WERI-Rb-1 (cell line): ENCODE measurements around the gene GHITM.
"Not testable (repeated sequence)": the region's sequence is repeated elsewhere in the genome, so short reads cannot be mapped to it uniquely, and the experiment has no call there.

Experiments
- DNase-seq: peaks from one replicate; pipeline ENCODE4 v3.0.0-alpha.2; 2020
- H3K27ac ChIP-seq: fragments of 250-450 bp; sonication (Bioruptor Pico); 2 replicates; pipeline ENCODE4 v1.5.1; 2020; ENCODE audit warnings: mild to moderate bottlenecking, moderate library complexity
- H3K27me3 ChIP-seq: fragments of 250-450 bp; sonication (Bioruptor Pico); 2 replicates; pipeline ENCODE4 v1.5.1; 2021; ENCODE audit warnings: mild to moderate bottlenecking, low read depth, moderate library complexity; ENCODE audit not compliant: insufficient read depth, severe bottlenecking
- H3K36me3 ChIP-seq: fragments of 250-450 bp; sonication (Bioruptor Pico); 2 replicates; pipeline ENCODE4 v1.5.1; 2020; ENCODE audit warnings: mild to moderate bottlenecking, moderate library complexity
- H3K4me3 ChIP-seq: 2 replicates; pipeline ENCODE4 v1.5.1; 2011; ENCODE audit warnings: low read depth, mild to moderate bottlenecking, control low read depth, low read length
- H3K9me3 ChIP-seq: fragments of 250-450 bp; sonication (Bioruptor Pico); 2 replicates; pipeline ENCODE4 v1.5.1; 2021; ENCODE audit warnings: mild to moderate bottlenecking, moderate library complexity; ENCODE audit not compliant: severe bottlenecking
- CTCF ChIP-seq: IDR thresholded peaks from 2 replicates; pipeline ENCODE4 v1.5.1; 2011; ENCODE audit warnings: low read depth, mild to moderate bottlenecking, control low read depth, inconsistent platforms, low read length

Gene GHITM

DNA sequence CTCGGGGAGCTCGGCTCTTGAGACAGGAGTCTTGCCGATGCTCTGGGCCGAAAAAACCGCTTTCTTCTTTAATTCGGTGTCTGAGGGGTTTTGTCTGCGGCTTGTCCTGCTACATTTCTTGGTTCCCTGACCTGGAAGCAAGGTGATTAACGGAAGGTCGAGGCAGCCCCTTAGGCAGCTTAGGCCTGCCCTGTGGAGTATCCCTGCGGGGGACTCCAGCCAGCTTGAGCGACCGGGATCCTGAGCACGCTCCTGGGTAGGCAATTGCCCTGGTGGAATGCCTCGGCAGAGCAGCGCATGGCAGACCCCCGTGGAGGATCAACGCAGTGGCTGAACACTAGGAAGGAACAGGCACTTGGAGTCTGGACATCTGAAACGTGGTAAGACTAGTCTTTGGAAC, 30.5 kb upstream of the GHITM start:
- Histone ChIP-seq H3K36me3 (no peaks in the 10 kb centered on the region), H3K9me3 (no peaks in the 10 kb centered on the region), H3K27me3 (no peaks in the 10 kb centered on the region), H3K4me3 (no peak overlapping the region), H3K27ac (no peak overlapping the region)
- TF ChIP-seq CTCF, result no peak
- no peak for DNase-seq

GRCh38 chr10:84109772-84110171, 29.5 kb upstream of the GHITM start:
- H3K27ac ChIP-seq, H3K4me3 ChIP-seq, H3K9me3 ChIP-seq, DNase-seq, H3K36me3 ChIP-seq, H3K27me3 ChIP-seq: not testable (repeated sequence)

DNA sequence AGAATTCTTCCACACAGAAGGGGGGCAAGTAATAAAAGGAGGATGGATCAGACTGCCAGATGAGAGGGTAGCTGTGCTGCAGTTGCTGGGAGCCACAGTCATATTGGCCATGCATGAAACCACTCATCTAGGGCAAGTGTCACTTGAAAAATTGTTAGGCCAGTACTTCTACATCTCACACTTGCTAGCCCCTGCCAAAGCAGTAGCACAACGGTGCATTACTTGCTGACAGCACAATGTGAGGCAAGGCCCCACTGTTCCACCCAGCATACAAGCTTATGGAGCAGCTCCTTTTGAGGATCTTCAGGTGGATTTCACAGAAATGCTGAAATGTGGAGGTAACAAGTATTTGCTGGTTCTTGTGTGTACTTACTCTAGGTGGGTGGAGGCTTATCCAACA, 25.8 kb upstream of the GHITM start:
- not testable (repeated sequence) for H3K9me3 ChIP-seq, H3K36me3 ChIP-seq, H3K27me3 ChIP-seq, H3K27ac ChIP-seq, DNase-seq, H3K4me3 ChIP-seq

GRCh38 chr10:84114088-84114667, 25.1 kb upstream of the GHITM start:
- H3K9me3 ChIP-seq, result no peaks in the 10 kb centered on the region
- H3K36me3 ChIP-seq, result no peaks in the 10 kb centered on the region
- no peak overlapping the region for H3K4me3 ChIP-seq
- no peak overlapping the region for H3K27ac ChIP-seq
- no peaks in the 10 kb centered on the region for H3K27me3 ChIP-seq
- no peak for DNase-seq
- TF ChIP-seq CTCF, result peak; percentile 37; the same call in 1 of the 2 replicates

DNA sequence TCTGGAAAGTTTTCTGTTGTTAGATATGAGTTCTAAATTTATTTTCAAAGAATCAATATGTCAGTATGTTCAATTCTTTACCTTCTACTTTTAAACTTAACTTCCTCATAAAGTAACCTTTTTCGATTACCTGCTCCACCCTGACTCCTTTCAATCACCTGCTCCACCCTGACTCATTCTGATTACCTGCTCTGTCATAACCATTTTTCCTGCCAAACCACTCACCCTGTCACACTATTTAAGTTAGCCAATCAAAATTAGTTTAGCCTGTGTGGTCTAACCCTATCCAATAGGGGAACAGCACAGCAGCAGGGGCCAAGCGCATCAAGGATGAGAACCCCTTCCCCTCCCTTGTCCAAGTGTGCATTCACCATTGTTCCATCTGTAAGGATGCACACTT, 22.1 kb upstream of the GHITM start:
- not testable (repeated sequence) for H3K27ac ChIP-seq, H3K9me3 ChIP-seq, H3K27me3 ChIP-seq, H3K36me3 ChIP-seq, DNase-seq, H3K4me3 ChIP-seq

GRCh38 chr10:84117686-84118394, 21.5 kb upstream of the GHITM start:
- Histone ChIP-seq H3K4me3 (no peak overlapping the region), H3K9me3 (no peaks in the 10 kb centered on the region), H3K36me3 (no peaks in the 10 kb centered on the region), H3K27me3 (no peaks in the 10 kb centered on the region), H3K27ac (no peak overlapping the region)
- no peak for TF ChIP-seq CTCF
- no peak for DNase-seq

GRCh38 chr10:84118395-84119006, 20.8 kb upstream of the GHITM start:
- no peak for DNase-seq
- TF ChIP-seq CTCF, result no peak
- Histone ChIP-seq H3K27ac (no peak overlapping the region), H3K9me3 (no peaks in the 10 kb centered on the region), H3K4me3 (no peak overlapping the region), H3K27me3 (no peaks in the 10 kb centered on the region), H3K36me3 (no peaks in the 10 kb centered on the region)
